ENCODE measurements around the gene ADAM17.
"Not testable (repeated sequence)": the region's sequence is repeated elsewhere in the genome, so short reads cannot be mapped to it uniquely, and the experiment has no call there.

ADAM17 gene

GRCh38 chr2:9554921-9555296, 721 bp downstream of the ADAM17 start:
- peaks cover 47% of the 10 kb centered on the region for H3K4me1 Mint-ChIP-seq
- DNase-seq (ENCODE audit: low spot score in 2 of 2) (peak in 1 of 2 donors; percentile 13), ATAC-seq (replicated peaks; ENCODE audit: extremely low read depth, poor library complexity, severe bottlenecking) (peak; percentile 37)
- no peaks in the 10 kb centered on the region for H3K27me3 Mint-ChIP-seq
- no peaks in the 10 kb centered on the region for H3K9me3 Mint-ChIP-seq
- H3K36me3 Mint-ChIP-seq (ENCODE audit: insufficient read depth) = peaks cover 19% of the 10 kb centered on the region
- peak overlapping the region; percentile 93 for H3K4me3 Mint-ChIP-seq
- peak overlapping the region; percentile 91 for H3K27ac Mint-ChIP-seq (ENCODE audit: low read depth)

GRCh38 chr2:9552219-9553178, 3.1 kb downstream of the ADAM17 start:
- Mint-ChIP-seq H3K9me3 (no peaks in the 10 kb centered on the region), H3K36me3 (ENCODE audit: insufficient read depth) (peaks cover 20% of the 10 kb centered on the region), H3K4me1 (peaks cover 61% of the 10 kb centered on the region), H3K4me3 (peak overlapping the region; percentile 93), H3K27me3 (no peaks in the 10 kb centered on the region), H3K27ac (ENCODE audit: low read depth) (peak overlapping the region; percentile 77)
- DNase-seq (ENCODE audit: low spot score in 2 of 2) (no peak), ATAC-seq (replicated peaks; ENCODE audit: extremely low read depth, poor library complexity, severe bottlenecking) (no peak)

GRCh38 chr2:9550859-9551391, 4.7 kb downstream of the ADAM17 start:
- H3K27ac Mint-ChIP-seq (ENCODE audit: low read depth); DNase-seq (ENCODE audit: low spot score in 2 of 2); H3K27me3 Mint-ChIP-seq; H3K4me3 Mint-ChIP-seq; ATAC-seq (replicated peaks; ENCODE audit: extremely low read depth, poor library complexity, severe bottlenecking); H3K9me3 Mint-ChIP-seq: not testable (repeated sequence)
- Mint-ChIP-seq H3K4me1 (peaks cover 73% of the 10 kb centered on the region), H3K36me3 (ENCODE audit: insufficient read depth) (peaks cover 15% of the 10 kb centered on the region)

- ATAC-seq (replicated peaks; ENCODE audit: extremely low read depth, poor library complexity, severe bottlenecking) = no peak
- H3K4me1 Mint-ChIP-seq = peaks cover 77% of the 10 kb centered on the region
- DNase-seq (ENCODE audit: low spot score in 2 of 2) = no peak
- H3K36me3 Mint-ChIP-seq (ENCODE audit: insufficient read depth) = peaks cover 7% of the 10 kb centered on the region
- no peaks in the 10 kb centered on the region for H3K27me3 Mint-ChIP-seq
- no peak overlapping the region for H3K27ac Mint-ChIP-seq (ENCODE audit: low read depth)
- no peak overlapping the region for H3K4me3 Mint-ChIP-seq
- no peaks in the 10 kb centered on the region for H3K9me3 Mint-ChIP-seq
These were observed 6.2 kb downstream of the ADAM17 start for GRCh38 chr2:9549420-9549819.

- no peak for DNase-seq (ENCODE audit: low spot score in 2 of 2)
- H3K27me3 Mint-ChIP-seq = no peaks in the 10 kb centered on the region
- peak overlapping the region; percentile 45 for H3K4me3 Mint-ChIP-seq
- no peaks in the 10 kb centered on the region for H3K9me3 Mint-ChIP-seq
- no peak for ATAC-seq (replicated peaks; ENCODE audit: extremely low read depth, poor library complexity, severe bottlenecking)
- H3K4me1 Mint-ChIP-seq = peaks cover 80% of the 10 kb centered on the region
- peaks cover 7% of the 10 kb centered on the region for H3K36me3 Mint-ChIP-seq (ENCODE audit: insufficient read depth)
- H3K27ac Mint-ChIP-seq (ENCODE audit: low read depth) = no peak overlapping the region
These were observed 7.1 kb downstream of the ADAM17 start for GRCh38 chr2:9548506-9548905.

GRCh38 chr2:9547262-9547991, 8.2 kb downstream of the ADAM17 start:
- H3K27me3 Mint-ChIP-seq = no peaks in the 10 kb centered on the region

GRCh38 chr2:9545502-9545901, 10.1 kb downstream of the ADAM17 start:
- peaks cover 14% of the 10 kb centered on the region for H3K36me3 Mint-ChIP-seq (ENCODE audit: insufficient read depth)
- no peak overlapping the region for H3K27ac Mint-ChIP-seq (ENCODE audit: low read depth)
- DNase-seq (ENCODE audit: low spot score in 2 of 2) (no peak), ATAC-seq (replicated peaks; ENCODE audit: extremely low read depth, poor library complexity, severe bottlenecking) (no peak)
- H3K9me3 Mint-ChIP-seq = no peaks in the 10 kb centered on the region
- no peak overlapping the region for H3K4me3 Mint-ChIP-seq
- peaks cover 60% of the 10 kb centered on the region for H3K4me1 Mint-ChIP-seq
- H3K27me3 Mint-ChIP-seq = no peaks in the 10 kb centered on the region

More at GRCh38 chr2:9547262-9547991, 8.2 kb downstream of the ADAM17 start:
- Mint-ChIP-seq H3K36me3 (ENCODE audit: insufficient read depth) (peaks cover 9% of the 10 kb centered on the region), H3K4me3 (peak overlapping the region; percentile 12), H3K4me1 (peaks cover 73% of the 10 kb centered on the region), H3K9me3 (no peaks in the 10 kb centered on the region), H3K27ac (ENCODE audit: low read depth) (peak overlapping the region; percentile 71)
- no peak for ATAC-seq (replicated peaks; ENCODE audit: extremely low read depth, poor library complexity, severe bottlenecking)
- DNase-seq (ENCODE audit: low spot score in 2 of 2) = no peak

GRCh38 chr2:9543557-9543956, 12.1 kb downstream of the ADAM17 start:
- peak; percentile 36 for ATAC-seq (replicated peaks; ENCODE audit: extremely low read depth, poor library complexity, severe bottlenecking)
- Mint-ChIP-seq H3K4me1 (peaks cover 50% of the 10 kb centered on the region), H3K27me3 (no peaks in the 10 kb centered on the region), H3K27ac (ENCODE audit: low read depth) (no peak overlapping the region), H3K36me3 (ENCODE audit: insufficient read depth) (peaks cover 12% of the 10 kb centered on the region), H3K9me3 (no peaks in the 10 kb centered on the region), H3K4me3 (no peak overlapping the region)
- DNase-seq (ENCODE audit: low spot score in 2 of 2) = no peak

- DNase-seq (ENCODE audit: low spot score in 2 of 2) (no peak), ATAC-seq (replicated peaks; ENCODE audit: extremely low read depth, poor library complexity, severe bottlenecking) (no peak)
- Mint-ChIP-seq H3K27ac (ENCODE audit: low read depth) (no peak overlapping the region), H3K4me1 (peaks cover 14% of the 10 kb centered on the region), H3K27me3 (no peaks in the 10 kb centered on the region), H3K9me3 (no peaks in the 10 kb centered on the region), H3K4me3 (no peak overlapping the region), H3K36me3 (ENCODE audit: insufficient read depth) (peaks cover 17% of the 10 kb centered on the region)
These were observed 16.1 kb downstream of the ADAM17 start for GRCh38 chr2:9539531-9539930.

- H3K4me1 Mint-ChIP-seq = no peaks in the 10 kb centered on the region
- ATAC-seq (replicated peaks; ENCODE audit: extremely low read depth, poor library complexity, severe bottlenecking) = no peak
- H3K9me3 Mint-ChIP-seq = no peaks in the 10 kb centered on the region
- peaks cover 22% of the 10 kb centered on the region for H3K36me3 Mint-ChIP-seq (ENCODE audit: insufficient read depth)
- no peak overlapping the region for H3K27ac Mint-ChIP-seq (ENCODE audit: low read depth)
- no peaks in the 10 kb centered on the region for H3K27me3 Mint-ChIP-seq
- no peak overlapping the region for H3K4me3 Mint-ChIP-seq
- DNase-seq (ENCODE audit: low spot score in 2 of 2) = no peak
These were observed 17.6 kb downstream of the ADAM17 start for GRCh38 chr2:9538000-9538507.

- ATAC-seq (replicated peaks; ENCODE audit: extremely low read depth, poor library complexity, severe bottlenecking) (no peak), DNase-seq (ENCODE audit: low spot score in 2 of 2) (no peak)
- H3K9me3 Mint-ChIP-seq = no peaks in the 10 kb centered on the region
- no peaks in the 10 kb centered on the region for H3K27me3 Mint-ChIP-seq
- no peak overlapping the region for H3K4me3 Mint-ChIP-seq
- no peaks in the 10 kb centered on the region for H3K4me1 Mint-ChIP-seq
- peaks cover 23% of the 10 kb centered on the region for H3K36me3 Mint-ChIP-seq (ENCODE audit: insufficient read depth)
- no peak overlapping the region for H3K27ac Mint-ChIP-seq (ENCODE audit: low read depth)
These were observed 19.1 kb downstream of the ADAM17 start for GRCh38 chr2:9536504-9536903.

GRCh38 chr2:9535177-9535576, 20.5 kb downstream of the ADAM17 start:
- H3K27me3 Mint-ChIP-seq = no peaks in the 10 kb centered on the region
- no peak overlapping the region for H3K27ac Mint-ChIP-seq (ENCODE audit: low read depth)
- ATAC-seq (replicated peaks; ENCODE audit: extremely low read depth, poor library complexity, severe bottlenecking) = no peak
- no peaks in the 10 kb centered on the region for H3K9me3 Mint-ChIP-seq
- DNase-seq (ENCODE audit: low spot score in 2 of 2) = no peak
- no peak overlapping the region for H3K4me3 Mint-ChIP-seq
- no peaks in the 10 kb centered on the region for H3K4me1 Mint-ChIP-seq
- H3K36me3 Mint-ChIP-seq (ENCODE audit: insufficient read depth) = peaks cover 25% of the 10 kb centered on the region

Data from central memory CD8-positive, alpha-beta T cell (primary cell).